K562 (cell line): ENCODE measurements around the gene CHST10. TPM values are rescaled to one million over a fixed set of nuclear protein-coding genes. Genes with fewer than 3 reads are reported as not detected.
A peak's percentile ranks its signal among the peaks of the same experiment; 100 is the strongest.

Experiments used
- ATAC-seq: fragments of 200-7000 bp; cut with Tn5 transposase; 3 replicates; pipeline ENCODE4 v1.9.1; 2020; ENCODE audit warnings: moderate library complexity
- BruUV-seq: library from RNA; stranded (reverse); fragments of 400-500 nt; replicated peaks from 2 replicates; lab custom pipeline; 2021; lab: Mats Ljungman, UMichigan
- CTCF ChIA-PET: fragments of 300-600 bp; formaldehyde crosslinking; extraction: SDS; loops from one replicate; lab custom pipeline; 2021; ENCODE audit warnings: low intra/inter-chr PET ratio; lab: Yijun Ruan, JAX
- POLR2A ChIA-PET: fragments of 300-600, 350-650 bp; sonication (Branson Sonifier 250); formaldehyde crosslinking; extraction: SDS; loops from one replicate; lab custom pipeline; 2021; ENCODE audit warnings: antibody characterized with exemption, inconsistent platforms; lab: Yijun Ruan, JAX
- DNase-seq, 4 experiments: peaks; one replicate each; pipeline versions ENCODE4 v3.0.0 to v3.0.0-alpha.2; 2011 to 2018; ENCODE audit warnings: low spot score in 3 of 4, mixed read lengths in 3 of 4; ENCODE audit errors: extremely low read depth in 1 of 4
- FAIRE-seq: peaks from 2 replicates; lab custom pipeline; 2011; peaks lifted over from hg19 to GRCh38; lab: Jason Lieb, UNC
- H2AFZ ChIP-seq: 2 replicates; pipeline ENCODE4 v1.6.0; 2011; ENCODE audit warnings: low read depth, low read length, control low read depth, inconsistent platforms
- H3K27ac ChIP-seq: fragments of 200-600 bp; 3 replicates; pipeline ENCODE4 v1.8.0; 2011; ENCODE audit warnings: low read depth, mild to moderate bottlenecking, control low read depth, inconsistent platforms, low read length, moderate library complexity, mixed read lengths; ENCODE audit errors: extremely low read depth
- H3K27me3 ChIP-seq, 2 experiments: fragments of 300-600 bp in 1 of 2; 2 replicates in 1 of 2; 3 replicates in 1 of 2; pipeline versions ENCODE4 v1.6.0 to v1.8.0; 2011; ENCODE audit warnings: inconsistent platforms in 2 of 2, low read length in 2 of 2, mild to moderate bottlenecking in 1 of 2, mixed read lengths in 1 of 2, moderate library complexity in 1 of 2; ENCODE audit not compliant: control insufficient read depth in 2 of 2, insufficient read depth in 2 of 2
- H3K36me3 ChIP-seq: fragments of 300-600 bp; 3 replicates; pipeline ENCODE4 v1.8.0; 2011; ENCODE audit warnings: mild to moderate bottlenecking, low read length, inconsistent platforms; ENCODE audit not compliant: control insufficient read depth, insufficient read depth
- H3K4me1 ChIP-seq, 2 experiments: fragments of 200-600 bp in 1 of 2; replicated peaks in 1 of 2; 2 replicates in 1 of 2; 3 replicates in 1 of 2; pipeline versions ENCODE4 v1.5.1 to v1.8.0; 2011; ENCODE audit warnings: inconsistent platforms in 2 of 2, low read length in 2 of 2, mild to moderate bottlenecking in 1 of 2, mixed read lengths in 1 of 2, moderate library complexity in 1 of 2; ENCODE audit not compliant: control insufficient read depth in 2 of 2, insufficient read depth in 2 of 2
- H3K4me2 ChIP-seq: 2 replicates; pipeline ENCODE4 v1.6.1; 2011; ENCODE audit warnings: low read length, control low read depth, inconsistent platforms, mixed read lengths; ENCODE audit not compliant: insufficient read depth
- H3K4me3 ChIP-seq: fragments of 200-600 bp; sonication (generic), shearing (Covaris generic); 2 replicates; pipeline ENCODE4 v1.5.1; 2016; ENCODE audit warnings: control low read depth, inconsistent platforms
- H3K79me2 ChIP-seq: fragments of 200-600 bp; 3 replicates; pipeline ENCODE4 v1.8.0; 2011; ENCODE audit warnings: low read length, inconsistent platforms; ENCODE audit not compliant: control insufficient read depth, insufficient read depth
- H3K9ac ChIP-seq, 2 experiments: 2 replicates each; pipeline versions ENCODE4 v1.6.0 to v1.6.1; 2011; ENCODE audit warnings: low read depth in 2 of 2, low read length in 2 of 2, control low read depth in 1 of 2, inconsistent platforms in 1 of 2, mild to moderate bottlenecking in 1 of 2, mixed read lengths in 1 of 2; ENCODE audit not compliant: insufficient read depth in 1 of 2
- H3K9me1 ChIP-seq: one replicate; pipeline ENCODE4 v1.6.0; 2011; ENCODE audit warnings: inconsistent platforms, mild to moderate bottlenecking, low read length, moderate library complexity; ENCODE audit not compliant: control insufficient read depth, insufficient read depth
- H3K9me3 ChIP-seq: replicated peaks from 2 replicates; pipeline ENCODE4 v1.5.1; 2011; ENCODE audit warnings: low read depth, low read length, inconsistent platforms; ENCODE audit not compliant: control insufficient read depth, insufficient read depth
- H4K20me1 ChIP-seq: replicated peaks from 2 replicates; pipeline ENCODE4 v1.6.1; 2011; ENCODE audit warnings: low read length, inconsistent platforms, mixed read lengths; ENCODE audit not compliant: control insufficient read depth, insufficient read depth
- ARID3A ChIP-seq: IDR thresholded peaks from 2 replicates; pipeline ENCODE4 v1.6.1; 2012; ENCODE audit warnings: low read depth, low read length, improper control_type of control experiment, borderline replicate concordance
- LCOR ChIP-seq: sonication (generic); formaldehyde crosslinking; IDR thresholded peaks from 2 replicates; pipeline ENCODE4 v1.8.0; 2022; ENCODE audit warnings: mild to moderate bottlenecking, missing genetic modification reagents
- MBD2 ChIP-seq: sonication (generic); IDR thresholded peaks from 2 replicates; pipeline ENCODE4 v1.6.1; 2016; ENCODE audit warnings: low read depth, borderline replicate concordance
- MEF2A ChIP-seq: IDR thresholded peaks from 2 replicates; pipeline ENCODE4 v1.6.1; 2011; ENCODE audit warnings: low read depth, mild to moderate bottlenecking, low read length, moderate library complexity; ENCODE audit not compliant: control insufficient read depth
- MEIS2 ChIP-seq: fragments of 450-650 bp; IDR thresholded peaks from 2 replicates; pipeline ENCODE4 v1.6.1; 2014; ENCODE audit warnings: mild to moderate bottlenecking; ENCODE audit not compliant: partially characterized antibody
- MITF ChIP-seq: IDR thresholded peaks from 2 replicates; pipeline ENCODE4 v1.6.1; 2014; ENCODE audit warnings: antibody characterized with exemption
- MTA3 ChIP-seq: fragments of 450-650 bp; formaldehyde crosslinking; IDR thresholded peaks from 2 replicates; pipeline ENCODE4 v1.6.1; 2017; ENCODE audit warnings: mild to moderate bottlenecking, borderline replicate concordance
- NCOA4 ChIP-seq: fragments of 450-650 bp; IDR thresholded peaks from 2 replicates; pipeline ENCODE4 v1.6.1; 2018; ENCODE audit warnings: mild to moderate bottlenecking; ENCODE audit not compliant: partially characterized antibody
- POLR2AphosphoS5 ChIP-seq: IDR thresholded peaks from 2 replicates; pipeline ENCODE4 v1.6.1; 2011; ENCODE audit warnings: mild to moderate bottlenecking, low read depth, low read length, moderate library complexity; ENCODE audit not compliant: control insufficient read depth, insufficient read depth
- SETDB1 ChIP-seq: IDR thresholded peaks from one replicate; pipeline ENCODE4 v1.6.1; 2012; ENCODE audit warnings: low read length, control low read depth, inconsistent platforms
- TBL1XR1 ChIP-seq, 2 experiments: IDR thresholded peaks; 2 replicates each; pipeline ENCODE4 v1.6.1; 2012; ENCODE audit warnings: improper control_type of control experiment in 2 of 2, low read length in 2 of 2, mild to moderate bottlenecking in 1 of 2
- TCF7L2 ChIP-seq: fragments of 150-350 bp; IDR thresholded peaks from 2 replicates; pipeline ENCODE4 v1.6.1; 2016; ENCODE audit warnings: low read depth, mild to moderate bottlenecking, low read length, moderate library complexity
- ZNF263 ChIP-seq: sonication (generic); formaldehyde crosslinking; IDR thresholded peaks from 2 replicates; pipeline ENCODE4 v1.8.0; 2022; ENCODE audit warnings: mild to moderate bottlenecking, missing genetic modification reagents, borderline replicate concordance
- ZNF436 ChIP-seq: fragments of 250-450, 450-650 bp; sonication (Bioruptor Pico); formaldehyde crosslinking; IDR thresholded peaks from 2 replicates; pipeline ENCODE4 v1.7.0; 2020; ENCODE audit warnings: mild to moderate bottlenecking
- WGBS: fragments of 100-300 bp; shearing (Covaris generic); methylation state at CpG from one replicate; pipeline ENCODE4 v1.1.6; 2016; ENCODE audit warnings: low coverage, mixed read lengths; ENCODE audit not compliant: insufficient coverage; ENCODE audit errors: missing lambda C conversion rate; 5-methylcytosine and 5-hydroxymethylcytosine counted together
- in situ Hi-C: fragments of 300-500 bp; cut with MboI; formaldehyde crosslinking; loops from 4 replicates; pipeline ENCODE4 v1.15.0; 2018; ENCODE audit warnings: inconsistent platforms, mixed read lengths
- intact Hi-C: fragments of 100-400 bp; cut with micrococcal nuclease; formaldehyde crosslinking; loops from 2 replicates; pipeline ENCODE4 v1.14.2; 2022
- polyA plus RNA-seq, 8 experiments: library from polyadenylated mRNA; depleted of rRNA in 4 of 8; stranded (reverse) in 5 of 8; unstranded in 3 of 8; fragments of >200 nt; fragmentation: Nextera tagmentation in 2 of 8; fragmentation: Illumina TruSeq in 1 of 8; extraction: Ambion mirVana in 2 of 8; extraction: Trizol in 1 of 8; gene quantifications; 2 replicates each; pipeline versions ENCODE4 v1.2.1 to v1.2.3, GENCODE V29; 2011 to 2014; ENCODE audit warnings: inconsistent platforms in 1 of 8, missing spikeins in 1 of 8
- total RNA-seq, 7 experiments: library from RNA; depleted of rRNA in 6 of 7; stranded (reverse); fragments of >200 nt in 6 of 7; fragmentation: Illumina TruSeq in 2 of 7; extraction: Trizol in 2 of 7; gene quantifications; 2 replicates each; pipeline versions ENCODE4 v1.2.1 to v1.2.3, GENCODE V29; 2011 to 2021; ENCODE audit warnings: low replicate concordance in 1 of 7

Gene CHST10
- total and polyA plus RNA-seq, 9 of the 15 experiments (the other 6 are each of a cell fraction or from before 2014, with no cell fraction given) = 1.3 to 30.9 (median 19.3) TPM

- no peak for DNase-seq
- H3K4me1 ChIP-seq = no peaks in the 10 kb centered on the region
- H3K36me3 ChIP-seq = no peaks in the 10 kb centered on the region
- no peak overlapping the region for H3K9ac ChIP-seq
- no peak overlapping the region for H2AFZ ChIP-seq
- no peak for ATAC-seq
- ChIA-PET POLR2A (no interaction called here), CTCF (no interaction called here)
- no peak overlapping the region for H3K27ac ChIP-seq
- no peak for FAIRE-seq
- 35% methylated on average over 7 of the region's 7 CpGs for WGBS
- TF ChIP-seq TBL1XR1 (IDR thresholded peaks at IDR 0.05; ENCODE audit: low read length in 2 of 2) = no peak
- no peak for TF ChIP-seq POLR2AphosphoS5
- TF ChIP-seq, all 486 proteins: peak for 0
- H4K20me1 ChIP-seq = no peaks in the 10 kb centered on the region
- H3K4me3 ChIP-seq = no peak overlapping the region
- H3K27me3 ChIP-seq = no peaks in the 10 kb centered on the region
- no peak overlapping the region for H3K4me2 ChIP-seq
- no peaks in the 10 kb centered on the region for H3K9me1 ChIP-seq
- intact Hi-C loops = no loop called here
- no peaks in the 10 kb centered on the region for H3K79me2 ChIP-seq
- no TSS peak for BruUV-seq
- in situ Hi-C loops = no loop called here
- H3K9me3 ChIP-seq = no peaks in the 10 kb centered on the region
Observed at GRCh38 chr2:100352521-100352920, 64.9 kb downstream of the CHST10 start.

GRCh38 chr2:100350661-100351185, 66.7 kb downstream of the CHST10 start:
- H3K27ac ChIP-seq = no peak overlapping the region
- no TSS peak for BruUV-seq
- H3K4me3 ChIP-seq = no peak overlapping the region
- TF ChIP-seq SETDB1 (no peak), MITF (no peak), MEIS2 (no peak), MTA3 (no peak), LCOR (CRISPR knock-in tag) (no peak), ARID3A (no peak), NCOA4 (no peak), TCF7L2 (no peak), MEF2A (no peak), MBD2 (no peak), ZNF263 (CRISPR knock-in tag) (no peak), ZNF436 (no peak)

More at GRCh38 chr2:100350661-100351185, 66.7 kb downstream of the CHST10 start:
- H3K36me3 ChIP-seq = no peaks in the 10 kb centered on the region
- no peaks in the 10 kb centered on the region for H3K79me2 ChIP-seq
- no peak for DNase-seq
- in situ Hi-C loops (no loop called here), intact Hi-C loops (no loop called here)
- POLR2A ChIA-PET = no interaction called here
- FAIRE-seq = no peak
- no peaks in the 10 kb centered on the region for H3K4me1 ChIP-seq
- no peak for ATAC-seq
- no peak overlapping the region for H3K9ac ChIP-seq
- H3K4me2 ChIP-seq = no peak overlapping the region
- H4K20me1 ChIP-seq = no peaks in the 10 kb centered on the region
- CTCF ChIA-PET = interaction anchor here (0.6 kb wide), 1 partner anchor 292 kb away, joined by 3 read pairs; no protein-coding TSS in a partner anchor
- no peaks in the 10 kb centered on the region for H3K27me3 ChIP-seq
- H3K9me3 ChIP-seq = no peaks in the 10 kb centered on the region
- peak overlapping the region; percentile 28 for H2AFZ ChIP-seq
- H3K9me1 ChIP-seq = no peaks in the 10 kb centered on the region
- 16% methylated on average over 13 of the region's 13 CpGs for WGBS
